HG03175 (cell line): ENCODE data around the gene MNS1.
"Not testable (repeated sequence)": the region's sequence is repeated elsewhere in the genome, so short reads cannot be mapped to it uniquely, and the experiment has no call there.

Source experiments
- ATAC-seq: cut with Tn5 transposase; IDR thresholded peaks from one replicate; pipeline ENCODE4 v1.9.1; 2021; ENCODE audit warnings: mild to moderate bottlenecking, moderate library complexity; ENCODE audit not compliant: unreplicated experiment

MNS1 gene, protein sequence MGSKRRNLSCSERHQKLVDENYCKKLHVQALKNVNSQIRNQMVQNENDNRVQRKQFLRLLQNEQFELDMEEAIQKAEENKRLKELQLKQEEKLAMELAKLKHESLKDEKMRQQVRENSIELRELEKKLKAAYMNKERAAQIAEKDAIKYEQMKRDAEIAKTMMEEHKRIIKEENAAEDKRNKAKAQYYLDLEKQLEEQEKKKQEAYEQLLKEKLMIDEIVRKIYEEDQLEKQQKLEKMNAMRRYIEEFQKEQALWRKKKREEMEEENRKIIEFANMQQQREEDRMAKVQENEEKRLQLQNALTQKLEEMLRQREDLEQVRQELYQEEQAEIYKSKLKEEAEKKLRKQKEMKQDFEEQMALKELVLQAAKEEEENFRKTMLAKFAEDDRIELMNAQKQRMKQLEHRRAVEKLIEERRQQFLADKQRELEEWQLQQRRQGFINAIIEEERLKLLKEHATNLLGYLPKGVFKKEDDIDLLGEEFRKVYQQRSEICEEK

DNA sequence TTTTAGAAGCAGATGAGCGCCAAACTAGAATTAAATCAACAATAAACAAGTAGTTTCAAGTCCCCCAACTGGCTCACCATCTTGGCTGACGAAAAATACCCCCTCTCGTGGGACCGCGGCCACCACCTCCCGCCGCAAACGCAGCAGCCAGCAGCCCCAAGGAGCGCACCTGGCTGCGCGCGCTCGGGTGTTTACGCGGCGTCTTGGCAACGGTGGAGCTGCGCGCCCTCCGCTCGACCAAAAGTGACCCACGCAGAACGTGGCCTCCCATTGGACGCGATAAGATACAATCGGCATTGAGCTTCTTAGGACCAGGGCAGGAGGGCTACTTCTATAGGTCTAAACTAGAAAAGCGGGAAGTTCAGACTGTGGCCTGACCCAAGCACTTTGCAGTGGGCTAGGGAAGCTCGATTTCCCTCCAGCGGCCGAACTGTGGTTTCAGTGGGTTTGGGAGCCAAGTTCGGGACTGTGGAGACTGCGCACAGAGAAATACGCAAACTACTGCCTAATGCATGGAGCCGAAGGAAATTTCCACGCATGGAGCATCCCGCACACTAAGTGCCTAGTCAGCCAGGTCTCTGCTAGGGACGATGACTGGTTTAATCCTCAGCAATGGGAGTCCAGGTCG, at the start of gene MNS1:
MNS1 (minus strand) TSS at position 245 of the 628 bp plus-strand sequence; CDS start at position 80, 165 bp downstream.
- peak; percentile 99 for ATAC-seq

DNA sequence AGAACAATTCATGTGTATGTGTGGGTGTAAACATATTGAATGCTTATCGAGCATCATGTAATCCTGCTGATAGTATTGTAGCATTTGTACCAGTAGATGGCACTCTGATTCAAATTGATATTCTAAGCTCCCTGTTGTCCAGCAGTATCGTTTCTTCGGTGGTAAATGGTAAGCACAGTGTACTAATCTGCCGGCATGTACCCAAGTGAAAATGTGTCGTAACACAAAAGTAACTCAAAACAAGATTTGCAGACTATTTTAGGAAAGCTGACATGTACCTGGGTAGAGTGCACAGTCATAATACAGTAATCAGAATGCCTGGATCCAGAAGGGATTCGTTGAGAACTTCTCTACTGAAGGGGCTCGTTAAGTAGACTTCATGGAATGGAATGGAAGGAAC, 31.7 kb upstream of the MNS1 start:
- ATAC-seq: peak; percentile 66

DNA sequence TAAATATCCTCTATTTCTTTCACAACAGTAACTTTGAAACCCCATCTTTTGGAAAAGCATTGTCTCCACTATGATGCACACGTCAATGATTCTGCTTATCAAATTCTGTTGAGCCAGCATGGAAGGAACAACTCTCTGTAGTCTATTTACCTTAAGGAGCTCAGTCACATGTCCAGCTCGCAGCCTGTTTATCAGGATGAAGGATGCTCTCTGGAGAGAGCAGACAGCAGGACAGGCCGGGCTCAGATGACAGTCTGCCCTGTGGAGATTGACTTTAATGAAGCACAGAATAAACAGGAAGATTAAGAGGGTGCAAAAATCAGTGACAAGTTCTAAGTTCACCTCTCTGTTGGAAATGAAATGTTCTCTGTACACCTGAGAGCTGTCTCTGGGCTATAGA, 30.6 kb upstream of the MNS1 start:
- no peak for ATAC-seq

DNA sequence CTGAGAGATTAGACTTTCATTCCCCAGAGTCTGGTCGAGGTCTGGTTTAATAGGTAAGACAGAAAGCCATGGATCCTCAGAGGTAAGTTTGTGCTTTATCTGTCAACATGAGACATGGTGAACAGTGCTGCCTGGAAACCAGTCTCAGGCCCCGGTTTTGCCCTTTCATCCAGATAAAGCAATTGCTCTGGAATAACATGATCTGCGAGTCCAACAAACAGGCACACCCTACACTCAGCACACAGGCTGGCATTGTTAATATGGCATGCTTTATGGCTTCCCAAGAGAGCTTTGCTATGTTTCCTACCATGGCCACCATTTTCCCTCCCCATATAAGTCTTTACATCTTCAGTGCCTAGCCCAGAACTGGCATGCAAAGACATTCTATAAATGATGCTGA, 30.1 kb upstream of the MNS1 start:
- no peak for ATAC-seq

DNA sequence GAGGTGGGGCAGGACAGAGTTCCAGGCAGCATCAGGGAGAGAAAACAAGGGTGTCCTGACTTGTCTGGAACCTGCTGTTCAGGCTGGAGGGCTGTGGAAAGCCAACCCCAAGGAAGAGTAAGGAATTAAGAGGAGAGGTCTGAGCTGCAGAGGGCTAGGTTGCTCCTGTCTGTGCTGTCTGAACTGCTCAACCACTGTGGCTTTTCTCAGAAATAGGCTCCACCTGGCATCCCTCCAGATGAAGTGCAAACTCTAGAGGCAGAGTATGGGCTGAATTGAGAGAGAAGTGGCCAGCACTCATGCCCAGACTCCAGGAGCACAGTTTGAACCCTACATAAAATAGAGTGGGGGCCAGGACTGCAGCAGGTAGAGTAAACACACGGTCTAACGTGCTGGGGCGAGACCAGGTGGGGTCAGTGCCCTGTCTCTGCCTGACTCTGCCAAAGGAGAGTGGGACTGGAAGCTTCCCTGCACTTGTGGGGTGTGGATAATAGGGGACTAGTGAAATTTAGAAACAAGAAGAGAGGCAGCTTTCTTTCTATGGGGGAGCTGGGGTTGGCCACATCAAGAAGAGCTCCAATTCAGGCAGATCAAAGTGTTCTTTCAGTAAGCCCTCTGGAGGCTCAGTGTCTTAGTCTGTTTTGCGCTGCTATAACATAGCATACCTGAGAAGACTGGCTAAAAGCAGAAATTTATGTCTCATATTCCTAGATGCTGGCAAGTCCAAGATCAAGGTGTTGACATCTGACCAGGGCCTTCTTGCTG, 28.0 kb upstream of the MNS1 start:
- ATAC-seq: no peak

DNA sequence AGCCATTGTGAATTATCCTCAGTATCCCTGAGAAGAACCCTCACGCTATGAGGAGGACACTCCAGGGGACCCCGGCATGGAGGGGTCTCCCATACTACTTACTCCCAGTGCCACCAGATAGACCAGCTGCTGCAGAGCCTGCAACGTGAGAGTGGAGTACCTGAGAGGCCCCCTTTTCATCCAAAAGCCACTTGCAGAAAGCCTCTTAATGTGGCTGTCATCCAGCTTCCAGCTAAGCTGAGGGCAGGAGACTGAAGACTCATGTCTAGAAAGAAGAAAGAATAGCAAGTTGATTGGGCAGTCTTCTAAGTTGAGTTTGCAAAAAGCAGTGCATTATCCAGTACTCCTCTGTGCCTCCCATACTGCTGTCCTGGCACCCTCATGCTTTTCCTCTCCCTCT, 27.3 kb upstream of the MNS1 start:
- no peak for ATAC-seq

DNA sequence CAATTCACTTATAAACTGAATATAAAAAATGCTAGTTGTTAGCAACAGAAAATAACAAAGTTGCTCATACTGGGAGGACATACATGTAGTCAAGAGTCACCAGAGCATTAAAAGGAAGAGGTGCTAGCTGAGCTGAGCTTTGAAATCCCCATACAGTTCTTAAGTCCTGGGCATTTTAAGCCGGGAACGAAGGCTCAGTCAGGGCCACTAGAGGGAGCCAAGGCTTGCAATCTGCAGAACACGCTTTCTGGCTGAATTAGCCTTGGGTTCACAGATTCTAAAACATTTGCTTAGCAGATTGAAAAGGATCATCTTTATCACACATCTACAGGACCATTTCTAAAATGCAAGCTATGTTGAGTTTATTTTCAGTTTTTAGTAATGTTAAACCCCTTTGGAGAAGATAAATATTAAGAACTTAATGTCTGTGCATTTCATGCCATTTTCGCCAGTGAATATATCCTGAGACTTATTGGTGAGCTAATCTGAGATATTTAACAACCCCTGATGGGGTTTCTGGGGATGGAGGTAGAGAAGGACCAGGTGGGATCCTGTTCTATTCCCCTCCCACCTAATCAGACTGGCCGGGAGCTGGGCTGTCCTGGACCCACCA, 26.3 kb upstream of the MNS1 start:
- no peak for ATAC-seq

DNA sequence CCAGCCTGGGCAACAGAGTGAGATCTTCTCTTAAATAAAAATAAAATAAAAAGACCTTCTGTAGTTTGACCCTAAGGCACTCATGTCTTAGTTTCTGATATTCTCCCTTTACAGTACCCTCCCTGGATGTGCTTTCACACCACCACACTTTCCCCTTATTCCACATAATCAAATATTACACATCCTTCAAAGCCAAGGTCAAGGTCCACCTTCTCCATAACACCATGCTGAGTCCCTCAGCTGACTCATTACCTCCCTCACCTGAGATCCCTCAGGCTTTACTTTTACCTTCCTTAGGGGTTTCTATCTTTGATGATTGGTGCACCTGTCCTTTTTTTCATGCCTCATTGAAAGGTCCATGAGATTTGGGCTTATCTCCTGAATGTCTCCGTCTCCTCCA, 25.5 kb upstream of the MNS1 start:
- no peak for ATAC-seq

DNA sequence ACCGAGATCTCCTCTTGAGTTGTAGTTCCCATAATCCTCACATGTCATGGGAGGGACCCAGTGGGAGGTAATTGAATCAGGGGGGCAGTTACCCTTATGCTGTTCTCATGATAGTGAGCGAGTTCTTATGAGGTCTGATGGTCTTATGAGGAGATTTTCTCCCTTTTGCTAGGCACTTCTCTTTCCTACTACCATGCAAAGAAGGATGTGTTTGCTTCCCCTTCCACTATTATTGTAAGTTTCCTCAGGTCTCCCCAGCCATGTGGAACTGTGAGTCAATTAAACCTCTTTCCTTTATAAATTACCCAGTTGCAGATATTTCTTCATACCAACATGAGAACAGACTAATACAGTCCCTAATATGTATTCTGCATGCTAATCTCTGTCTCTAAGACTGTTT, 21.3 kb upstream of the MNS1 start:
- ATAC-seq: not testable (repeated sequence)

DNA sequence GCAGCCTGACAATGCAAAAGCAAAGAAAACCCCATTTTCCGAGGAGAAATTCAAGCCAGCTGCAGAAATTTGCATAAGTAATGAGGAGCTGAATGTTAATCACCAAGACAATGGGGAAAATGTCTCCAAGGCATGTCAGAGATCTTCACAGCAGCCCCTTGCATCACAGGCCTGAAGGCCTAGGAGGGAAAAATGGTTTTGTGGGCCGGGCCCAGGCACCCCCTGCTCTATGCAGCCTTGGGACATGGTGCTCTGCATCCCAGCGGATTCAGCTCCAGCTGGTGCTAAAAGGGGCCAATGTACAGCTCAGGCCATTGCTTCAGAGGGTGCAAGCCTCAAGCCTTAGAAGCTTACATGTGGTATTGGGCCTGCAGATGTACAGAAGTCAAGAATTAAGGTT, 20.5 kb upstream of the MNS1 start:
- not testable (repeated sequence) for ATAC-seq

DNA sequence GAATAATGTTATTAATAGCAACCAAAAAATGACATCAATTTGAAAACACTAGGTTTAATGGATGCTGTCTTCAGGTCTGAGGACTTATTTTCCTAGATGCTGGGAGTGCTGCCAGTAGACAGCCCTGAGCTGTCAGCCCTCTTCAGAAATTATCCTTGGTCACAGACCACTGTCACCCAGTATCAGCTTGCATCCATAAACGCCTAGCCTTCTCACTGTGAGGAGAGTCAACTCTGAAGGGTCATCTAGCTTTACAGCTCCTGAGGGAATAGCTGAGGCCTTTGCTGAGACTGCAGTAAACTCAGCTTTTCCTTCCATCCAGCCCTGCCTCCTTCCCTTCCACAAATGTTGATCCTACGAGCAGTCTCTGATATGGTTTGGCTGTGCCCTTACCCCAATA, 19.4 kb upstream of the MNS1 start:
- ATAC-seq: no peak

DNA sequence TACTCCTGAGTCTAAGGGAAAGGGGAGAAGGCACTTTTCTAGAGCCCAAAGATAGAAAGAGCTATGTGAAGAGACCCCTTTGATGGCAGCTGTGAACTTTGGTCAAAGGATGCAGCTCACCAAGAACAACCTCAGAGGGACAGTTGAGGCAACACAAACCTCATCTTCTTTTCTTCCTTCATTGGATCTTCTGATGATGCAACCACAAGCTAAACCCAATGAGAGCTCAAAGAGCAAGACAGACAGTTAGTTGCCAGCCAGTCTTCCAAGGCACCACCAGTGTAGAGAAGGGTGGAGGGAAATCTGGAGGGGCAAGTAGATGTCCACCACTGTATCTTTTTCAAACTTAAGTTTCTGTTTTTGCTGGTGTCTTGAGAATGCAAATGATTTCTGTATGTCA, 10.4 kb upstream of the MNS1 start:
- no peak for ATAC-seq

DNA sequence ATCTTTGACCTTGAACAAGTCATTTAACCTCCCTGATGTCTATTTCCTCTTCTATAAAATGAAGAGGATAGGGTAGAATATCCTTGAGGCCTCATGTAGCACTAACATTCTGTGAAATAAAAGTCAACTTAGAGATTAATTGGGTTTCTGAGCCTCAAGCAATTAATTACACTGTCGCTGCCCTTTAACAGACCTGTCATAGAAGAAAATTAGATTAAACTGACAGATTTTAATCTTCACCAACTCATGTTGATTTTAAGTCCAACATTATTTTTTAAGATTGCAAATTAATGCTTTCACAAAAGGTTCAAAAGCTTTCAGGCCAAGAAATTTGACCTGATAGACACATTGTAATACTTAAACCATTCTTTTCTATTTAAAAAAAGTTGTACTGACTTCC, 8.1 kb upstream of the MNS1 start:
- no peak for ATAC-seq

DNA sequence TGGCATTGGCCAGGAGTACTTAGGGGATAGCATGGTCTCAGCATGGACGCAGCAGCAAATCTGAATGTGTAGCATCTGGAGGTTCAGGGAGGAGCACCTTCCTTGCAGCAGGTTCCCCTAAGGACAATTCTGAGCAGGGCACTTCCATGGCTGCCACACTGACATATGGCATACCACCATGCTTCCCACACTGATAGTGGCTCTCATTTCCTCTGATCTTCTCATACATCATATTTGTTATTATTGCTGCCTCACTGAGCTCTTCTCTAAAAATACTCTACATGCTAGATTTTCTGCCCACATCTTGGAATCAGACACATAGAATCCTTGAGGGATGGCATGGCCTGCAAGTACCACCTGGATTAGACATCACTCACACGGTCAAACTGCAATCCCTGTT, 7.3 kb upstream of the MNS1 start:
- no peak for ATAC-seq

DNA sequence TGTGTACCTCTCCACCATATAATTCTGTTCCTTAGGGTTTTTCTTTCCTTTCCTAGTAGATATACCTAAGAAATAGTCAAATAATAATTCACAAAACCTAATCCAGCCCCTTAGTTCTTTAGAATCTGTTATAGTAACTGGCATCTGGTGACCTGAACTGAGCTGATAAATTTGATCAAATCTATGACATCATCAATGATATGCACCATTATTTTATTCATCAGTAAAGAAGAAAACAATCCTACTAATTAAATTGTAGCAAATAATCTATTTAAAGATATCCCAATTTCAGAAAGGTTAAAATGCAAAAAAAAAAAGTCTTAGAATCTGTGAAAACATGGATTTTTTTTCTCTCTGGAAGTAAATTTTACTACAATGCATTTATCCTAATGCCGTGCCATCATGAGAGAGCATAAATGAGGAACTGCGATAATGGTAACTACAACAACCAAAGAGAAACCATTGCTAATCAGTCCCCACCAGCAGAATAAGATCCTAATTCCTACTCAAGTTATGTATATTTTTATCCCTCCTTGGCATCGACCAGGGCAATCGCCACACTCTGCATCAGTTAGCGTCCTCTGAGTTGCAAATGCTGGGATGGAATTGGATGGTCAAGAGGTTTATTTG, 6.6 kb upstream of the MNS1 start:
- no peak for ATAC-seq

DNA sequence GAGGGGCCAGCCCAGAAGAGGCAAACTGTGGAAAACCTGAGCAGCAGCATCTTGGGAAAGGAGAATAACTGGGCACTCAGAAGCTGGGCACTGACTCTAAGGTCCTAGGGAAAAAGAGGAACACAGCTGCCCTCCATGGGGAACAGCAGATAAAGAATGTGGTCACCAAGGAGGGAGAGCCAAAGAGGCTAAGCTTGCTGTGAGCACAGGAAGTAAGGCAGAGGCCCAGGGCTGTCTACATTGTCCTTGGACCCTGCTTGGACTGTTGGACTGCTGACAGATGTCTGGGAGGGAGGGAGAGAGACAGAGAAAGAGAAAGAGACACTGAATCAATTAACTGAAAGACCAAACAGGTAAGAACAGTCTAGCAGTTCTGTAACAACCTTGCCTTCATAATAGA, 4.5 kb upstream of the MNS1 start:
- ATAC-seq: no peak

DNA sequence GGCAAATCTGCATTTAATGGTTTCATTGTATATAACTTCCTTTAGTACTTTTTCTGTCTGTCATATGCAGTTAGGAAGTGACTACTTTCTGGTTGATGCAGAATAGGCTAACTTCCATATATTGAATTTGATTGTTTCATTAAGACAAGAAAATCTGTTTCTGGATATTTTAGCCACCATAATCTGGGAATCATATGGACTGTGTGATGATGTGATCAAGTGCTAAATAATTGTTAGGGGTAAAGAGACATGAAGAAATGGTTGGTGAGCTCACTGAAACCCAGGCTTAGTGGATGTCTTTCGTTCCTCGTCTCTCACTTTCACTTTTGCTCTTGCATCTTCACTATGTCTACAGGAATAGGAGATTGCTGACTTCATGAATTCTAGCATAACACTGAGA, 3.5 kb upstream of the MNS1 start:
- ATAC-seq: peak; percentile 50

DNA sequence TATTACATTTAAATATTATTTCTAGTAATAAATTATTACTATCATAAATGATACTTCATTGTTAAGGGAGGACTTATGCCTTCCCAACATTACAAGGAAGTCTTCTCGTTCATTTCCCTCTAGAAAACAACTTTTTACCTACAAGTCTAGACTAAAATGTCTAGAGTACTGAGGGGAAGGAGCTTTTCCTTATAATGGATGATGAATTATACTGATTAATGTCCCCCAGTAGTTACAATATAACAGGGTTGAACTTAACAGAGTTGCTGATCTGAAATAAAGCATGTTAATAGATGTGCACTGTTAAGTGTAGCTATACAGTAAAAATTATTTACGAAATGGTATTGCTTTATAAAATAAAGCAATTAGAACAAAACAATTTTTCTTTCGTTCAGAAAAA, 2.7 kb upstream of the MNS1 start:
- ATAC-seq: no peak

DNA sequence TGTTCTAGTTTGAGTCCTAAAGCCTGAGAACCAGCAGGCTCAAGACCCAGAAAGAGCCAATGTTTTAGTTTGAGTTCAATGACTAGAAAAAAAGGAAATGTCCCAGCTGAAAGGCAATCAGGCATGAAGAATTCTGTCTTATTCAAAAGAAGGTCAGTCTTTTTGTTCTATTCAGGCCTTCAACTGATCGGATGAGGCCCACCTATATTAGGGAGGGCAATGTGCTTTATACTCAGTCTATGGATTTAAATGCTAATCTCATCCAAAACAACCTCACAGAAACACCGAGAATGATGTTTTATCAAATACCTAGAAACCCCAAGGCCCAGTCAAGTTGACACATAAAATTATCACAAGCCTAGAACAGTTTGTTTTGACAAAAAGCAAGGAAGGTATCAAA, 4.0 kb downstream of the MNS1 start:
- no peak for ATAC-seq

DNA sequence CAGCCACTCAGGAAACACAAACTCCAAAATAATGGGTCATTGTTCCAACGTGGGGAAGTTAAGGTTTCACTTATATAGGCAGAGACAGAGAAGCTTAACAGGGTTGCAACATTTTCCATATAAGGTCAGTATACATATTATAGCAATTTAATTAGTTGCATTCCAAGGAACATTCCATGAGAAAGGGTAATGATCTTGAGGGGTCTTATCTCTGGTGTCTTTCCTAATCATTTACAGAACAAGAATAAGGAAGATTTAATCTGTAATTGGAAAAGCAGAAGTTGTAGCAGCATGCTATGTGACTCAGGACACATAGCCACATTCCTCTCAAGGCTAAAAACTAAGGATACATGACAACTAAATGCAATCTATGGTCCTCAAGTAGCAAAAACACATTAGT, 4.9 kb downstream of the MNS1 start:
- no peak for ATAC-seq

DNA sequence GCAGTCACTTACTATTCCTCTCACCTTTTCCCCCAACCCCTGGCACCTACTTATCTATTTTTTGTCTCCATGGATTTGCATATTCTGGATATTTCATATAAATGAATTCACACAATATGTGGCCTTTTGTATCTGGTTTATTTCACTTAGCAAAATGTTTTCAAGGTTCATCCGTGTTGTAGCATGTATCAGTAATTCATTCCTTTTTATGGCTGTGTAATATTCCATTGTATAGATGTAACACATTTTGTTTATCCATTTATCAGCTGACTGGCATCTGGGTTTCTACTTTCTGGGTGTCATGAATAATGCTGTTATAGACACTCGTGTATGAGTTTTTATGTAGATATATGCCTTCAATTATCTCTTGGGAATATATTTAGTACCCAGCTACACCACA, 5.8 kb downstream of the MNS1 start:
- ATAC-seq: no peak
